ENCODE data around the gene NOTCH1. TPM values are rescaled to one million over a fixed set of nuclear protein-coding genes. Genes with fewer than 3 reads are reported as not detected.

The NOTCH1 gene
- total and polyA plus RNA-seq, 12 donors = 7.3 to 27.0 (median 19.9) TPM

DNA sequence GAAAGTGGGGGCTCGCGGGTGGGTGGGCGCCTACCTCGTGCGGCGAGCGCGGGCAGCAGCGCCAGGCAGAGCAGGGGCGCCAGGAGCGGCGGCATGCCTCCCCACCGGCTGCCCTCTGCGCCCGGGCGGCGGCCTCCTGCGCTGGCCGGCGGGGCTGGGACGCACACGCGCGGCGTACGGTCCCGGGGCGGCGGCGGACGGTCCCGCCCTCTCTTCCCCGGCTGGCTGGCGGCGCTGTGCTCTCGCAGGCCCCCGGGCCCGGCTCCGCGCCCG is 220 bp downstream of the NOTCH1 start:
- Histone ChIP-seq H3K9me3 (no peaks in the 10 kb centered on the region), H3K4me3 (peak overlapping the region; percentile 64 to 99 (median 96)), H3K27me3 (no peaks in the 10 kb centered on the region), H3K27ac (peak overlapping the region; percentile 93 to 100 (median 98)), H3K36me3 (peaks cover 0 to 33% (median 8%) of the 10 kb centered on the region in 9 donors), H3K4me1 (peaks cover 16 to 70% (median 62%) of the 10 kb centered on the region in 9 donors)
- WGBS, 2 donors = 0 to 1% methylated on average over 15 to 40 of the region's 41 CpGs
- DNase-seq = no peak
- ATAC-seq = no peak
- intact Hi-C loops (cut with DNase I) = loop anchor here in 5 of 10 donors (1.0 to 10.0 kb wide), 6 partner anchors 61 to 80 kb away; partner anchors contain the start of gene SEC16A (in 1 of the 5)
- TF ChIP-seq, protein P1, sequence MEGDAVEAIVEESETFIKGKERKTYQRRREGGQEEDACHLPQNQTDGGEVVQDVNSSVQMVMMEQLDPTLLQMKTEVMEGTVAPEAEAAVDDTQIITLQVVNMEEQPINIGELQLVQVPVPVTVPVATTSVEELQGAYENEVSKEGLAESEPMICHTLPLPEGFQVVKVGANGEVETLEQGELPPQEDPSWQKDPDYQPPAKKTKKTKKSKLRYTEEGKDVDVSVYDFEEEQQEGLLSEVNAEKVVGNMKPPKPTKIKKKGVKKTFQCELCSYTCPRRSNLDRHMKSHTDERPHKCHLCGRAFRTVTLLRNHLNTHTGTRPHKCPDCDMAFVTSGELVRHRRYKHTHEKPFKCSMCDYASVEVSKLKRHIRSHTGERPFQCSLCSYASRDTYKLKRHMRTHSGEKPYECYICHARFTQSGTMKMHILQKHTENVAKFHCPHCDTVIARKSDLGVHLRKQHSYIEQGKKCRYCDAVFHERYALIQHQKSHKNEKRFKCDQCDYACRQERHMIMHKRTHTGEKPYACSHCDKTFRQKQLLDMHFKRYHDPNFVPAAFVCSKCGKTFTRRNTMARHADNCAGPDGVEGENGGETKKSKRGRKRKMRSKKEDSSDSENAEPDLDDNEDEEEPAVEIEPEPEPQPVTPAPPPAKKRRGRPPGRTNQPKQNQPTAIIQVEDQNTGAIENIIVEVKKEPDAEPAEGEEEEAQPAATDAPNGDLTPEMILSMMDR (IDR thresholded peaks at IDR 0.05) = no peak

DNA sequence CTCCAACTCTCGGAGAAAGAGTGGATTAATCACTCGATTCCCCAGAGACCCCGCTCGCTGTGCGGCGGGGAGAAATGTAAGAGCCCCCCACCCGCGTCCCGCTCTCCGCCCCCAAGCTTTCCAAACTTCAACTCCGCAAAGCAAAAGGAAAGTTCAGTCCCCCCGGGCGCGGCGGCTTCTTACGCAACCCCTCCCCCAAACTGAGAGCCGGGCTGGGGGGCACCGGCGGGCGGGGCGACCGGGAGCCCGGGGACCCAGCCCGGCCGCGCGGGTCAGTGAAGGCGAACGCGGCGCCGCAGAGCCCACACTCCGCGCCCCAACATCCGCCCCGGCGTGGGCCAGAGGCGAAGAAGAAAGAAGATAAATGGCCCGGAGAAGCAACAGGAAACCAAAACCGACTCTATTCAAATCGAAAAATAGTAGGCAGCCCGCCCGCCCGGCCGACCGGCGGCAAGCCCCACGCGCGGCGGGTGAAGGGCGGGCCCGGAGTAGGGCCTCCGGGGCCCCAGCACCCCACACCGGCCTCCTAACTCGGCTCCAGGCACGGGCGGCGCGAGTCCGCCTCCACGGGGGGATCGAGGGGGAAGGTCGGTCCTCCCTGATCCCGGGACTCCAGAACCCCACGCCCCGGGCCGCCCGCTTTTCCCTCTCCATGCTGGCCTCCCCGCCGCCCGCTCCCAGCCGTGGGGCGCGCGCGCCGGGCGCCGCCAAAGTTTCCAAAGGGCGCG is 720 bp downstream of the NOTCH1 start:
- H3K27ac ChIP-seq = peak overlapping the region; percentile 93 to 100 (median 98)
- intact Hi-C loops (cut with DNase I) = loop anchor here in 7 of 10 donors (1.0 to 10.0 kb wide), 9 partner anchors 38 to 82 kb away; partner anchors contain the start of gene SEC16A (in 1 of the 7)
- H3K27me3 ChIP-seq = no peaks in the 10 kb centered on the region
- peaks cover 17 to 73% (median 66%) of the 10 kb centered on the region in 9 donors for H3K4me1 ChIP-seq
- H3K9me3 ChIP-seq = no peaks in the 10 kb centered on the region
- no peak for DNase-seq
- H3K36me3 ChIP-seq = peaks cover 0 to 33% (median 8%) of the 10 kb centered on the region in 9 donors
- TF ChIP-seq, protein P1 (IDR thresholded peaks at IDR 0.05) = no peak
- no peak for ATAC-seq
- 0 to 1% methylated on average over 66 to 82 of the region's 82 CpGs for WGBS, 2 donors
- H3K4me3 ChIP-seq = peak overlapping the region; percentile 64 to 99 (median 96)

DNA sequence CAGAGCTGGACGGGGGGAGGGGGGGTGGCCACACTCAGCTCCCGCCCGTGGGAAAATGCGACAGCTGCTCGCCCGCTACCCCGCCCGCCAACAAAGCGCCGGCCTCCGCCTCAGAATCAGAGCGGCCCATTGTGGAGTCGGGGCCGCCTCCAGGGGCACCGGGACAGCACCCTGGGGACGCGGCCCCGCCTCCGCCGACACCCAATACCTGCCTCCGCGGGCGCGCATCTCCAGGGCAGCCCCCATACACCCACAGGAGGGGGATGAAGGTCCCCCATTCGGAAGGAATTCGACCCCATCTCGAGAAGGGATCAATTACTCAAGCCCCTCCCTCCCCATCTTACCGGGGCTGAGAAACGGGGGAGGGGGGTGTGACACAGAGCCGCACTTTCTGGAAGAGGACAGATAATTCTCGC is 1.3 kb downstream of the NOTCH1 start:
- H3K4me3 ChIP-seq = peak overlapping the region; percentile 64 to 99 (median 96)
- WGBS, 2 donors = 4 to 9% methylated on average over 31 of the region's 31 CpGs
- DNase-seq (peak; percentile 79 to 80), ATAC-seq (peak in 6 of 8 donors; percentile 4 to 45 (median 14))
- H3K9me3 ChIP-seq = no peaks in the 10 kb centered on the region
- peaks cover 19 to 78% (median 67%) of the 10 kb centered on the region in 9 donors for H3K4me1 ChIP-seq
- peak overlapping the region; percentile 93 to 100 (median 98) for H3K27ac ChIP-seq
- peaks cover 0 to 33% (median 8%) of the 10 kb centered on the region in 9 donors for H3K36me3 ChIP-seq
- intact Hi-C loops (cut with DNase I) = loop anchor here in 7 of 10 donors (5.0 to 10.0 kb wide), 7 partner anchors 37 to 83 kb away; partner anchors contain the start of gene SEC16A (in 1 of the 7)
- TF ChIP-seq, protein P1 (IDR thresholded peaks at IDR 0.05) = no peak
- H3K27me3 ChIP-seq = no peaks in the 10 kb centered on the region

DNA sequence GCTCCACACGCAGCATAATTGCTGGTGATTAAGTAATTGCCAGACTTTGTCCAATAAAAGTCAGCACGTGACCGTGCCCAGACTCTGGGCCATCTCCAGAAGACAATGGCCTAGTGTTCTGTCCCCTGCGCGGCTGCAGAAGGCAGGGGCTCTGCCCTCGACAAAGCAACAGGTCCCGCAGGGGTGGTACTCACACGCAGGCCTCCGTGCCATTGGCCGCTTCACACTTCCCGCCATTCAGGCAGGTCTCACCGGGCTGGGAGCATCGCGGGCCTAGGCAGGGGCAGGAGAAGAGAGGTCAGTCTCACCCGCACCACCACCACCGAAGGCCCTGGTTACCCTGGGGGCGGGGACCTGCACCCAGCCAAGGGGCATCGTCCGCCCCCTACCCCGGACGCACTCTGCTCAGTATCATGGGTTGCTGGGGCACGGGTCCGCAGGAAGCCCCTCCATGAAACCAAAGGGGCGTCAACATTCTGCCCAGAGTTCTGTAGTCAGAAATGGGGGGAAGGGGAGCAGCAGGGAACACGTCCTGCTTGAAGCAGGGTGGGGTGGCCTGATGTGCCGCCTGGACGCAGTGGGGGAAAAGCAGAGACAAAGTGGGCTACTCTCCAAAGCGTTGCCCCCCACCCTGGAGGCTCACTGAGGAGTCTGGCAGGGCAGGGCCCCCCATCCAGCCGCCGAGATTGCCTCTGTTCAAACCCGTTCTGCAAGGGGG is 1.9 kb downstream of the NOTCH1 start:
- no peak for DNase-seq
- Histone ChIP-seq H3K4me1 (peaks cover 22 to 84% (median 69%) of the 10 kb centered on the region in 9 donors), H3K36me3 (peaks cover 0 to 33% (median 8%) of the 10 kb centered on the region in 9 donors), H3K27ac (peak overlapping the region; percentile 93 to 100 (median 98)), H3K27me3 (no peaks in the 10 kb centered on the region), H3K4me3 (peak overlapping the region; percentile 64 to 99 (median 96)), H3K9me3 (no peaks in the 10 kb centered on the region)
- intact Hi-C loops (cut with DNase I) = loop anchor here in 7 of 10 donors (5.0 to 10.0 kb wide), 7 partner anchors 37 to 83 kb away; partner anchors contain the start of gene SEC16A (in 1 of the 7)
- TF ChIP-seq, protein P1 (IDR thresholded peaks at IDR 0.05) = no peak
- 36 to 50% methylated on average over 31 of the region's 31 CpGs for WGBS, 2 donors
- ATAC-seq = no peak

All from heart right ventricle (tissue), 16 donors.